ENCODE measurements around the gene EIF2S3. TPM values are rescaled to one million over a fixed set of nuclear protein-coding genes. Genes with fewer than 3 reads are reported as not detected.

The EIF2S3 gene
- total and polyA plus RNA-seq, 10 of the 15 experiments (the other 5 are each of a cell fraction or from before 2014, with no cell fraction given) = 115 to 385 (median 201) TPM

DNA sequence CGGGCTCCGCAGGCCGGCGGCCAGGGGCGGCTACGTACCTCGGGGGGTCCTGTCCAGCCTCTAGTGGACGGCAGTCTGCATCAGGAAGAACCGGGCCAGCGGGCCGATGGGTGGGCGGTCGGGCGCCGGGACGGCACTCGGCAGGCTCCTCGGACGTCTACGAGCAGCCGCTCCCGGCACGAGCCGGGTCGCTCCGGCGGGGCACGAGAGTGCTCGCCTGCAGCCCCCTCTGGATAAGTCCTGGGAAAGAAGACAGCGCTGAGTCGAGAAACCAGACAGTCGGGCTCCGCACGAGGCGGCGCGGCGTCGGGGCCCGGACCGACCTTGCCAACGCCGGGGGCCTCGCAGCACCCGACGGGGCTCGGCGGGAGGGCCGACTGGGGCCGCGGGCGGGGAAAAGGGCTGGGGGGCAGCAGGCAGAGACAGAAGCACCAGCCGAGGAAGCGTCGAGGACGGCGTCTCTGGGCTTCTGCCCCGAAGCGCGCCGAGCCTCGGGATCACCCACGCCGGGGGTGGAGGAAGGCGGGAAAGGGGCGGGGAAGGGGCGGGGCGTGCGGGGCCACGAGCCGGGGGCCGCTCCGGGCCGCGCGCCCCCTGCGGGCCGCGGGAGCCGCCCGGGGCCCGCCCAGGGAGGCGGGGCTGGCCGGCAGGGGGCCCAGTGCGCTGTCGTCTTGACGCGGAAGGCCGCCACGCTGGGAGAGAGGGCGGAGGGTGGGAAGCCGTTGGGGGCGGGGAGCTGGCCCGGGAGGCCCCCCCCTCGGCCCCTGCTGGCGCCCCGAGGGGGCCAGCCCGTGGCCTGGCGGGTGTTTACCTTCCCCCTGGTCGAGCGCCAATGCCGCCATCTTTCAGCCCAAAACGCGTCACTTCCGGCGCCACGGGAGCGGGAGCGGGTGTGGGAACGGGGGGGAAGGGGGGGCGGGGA, 29.7 kb upstream of the EIF2S3 start (continued):
- peak; percentile 40; the same call in 1 of the 2 replicates for TF ChIP-seq DPF2 (IDR thresholded peaks at IDR 0.05)
- TF ChIP-seq TARDBP (IDR thresholded peaks at IDR 0.05; ENCODE audit: borderline replicate concordance) = no peak
- TF ChIP-seq, protein P1, sequence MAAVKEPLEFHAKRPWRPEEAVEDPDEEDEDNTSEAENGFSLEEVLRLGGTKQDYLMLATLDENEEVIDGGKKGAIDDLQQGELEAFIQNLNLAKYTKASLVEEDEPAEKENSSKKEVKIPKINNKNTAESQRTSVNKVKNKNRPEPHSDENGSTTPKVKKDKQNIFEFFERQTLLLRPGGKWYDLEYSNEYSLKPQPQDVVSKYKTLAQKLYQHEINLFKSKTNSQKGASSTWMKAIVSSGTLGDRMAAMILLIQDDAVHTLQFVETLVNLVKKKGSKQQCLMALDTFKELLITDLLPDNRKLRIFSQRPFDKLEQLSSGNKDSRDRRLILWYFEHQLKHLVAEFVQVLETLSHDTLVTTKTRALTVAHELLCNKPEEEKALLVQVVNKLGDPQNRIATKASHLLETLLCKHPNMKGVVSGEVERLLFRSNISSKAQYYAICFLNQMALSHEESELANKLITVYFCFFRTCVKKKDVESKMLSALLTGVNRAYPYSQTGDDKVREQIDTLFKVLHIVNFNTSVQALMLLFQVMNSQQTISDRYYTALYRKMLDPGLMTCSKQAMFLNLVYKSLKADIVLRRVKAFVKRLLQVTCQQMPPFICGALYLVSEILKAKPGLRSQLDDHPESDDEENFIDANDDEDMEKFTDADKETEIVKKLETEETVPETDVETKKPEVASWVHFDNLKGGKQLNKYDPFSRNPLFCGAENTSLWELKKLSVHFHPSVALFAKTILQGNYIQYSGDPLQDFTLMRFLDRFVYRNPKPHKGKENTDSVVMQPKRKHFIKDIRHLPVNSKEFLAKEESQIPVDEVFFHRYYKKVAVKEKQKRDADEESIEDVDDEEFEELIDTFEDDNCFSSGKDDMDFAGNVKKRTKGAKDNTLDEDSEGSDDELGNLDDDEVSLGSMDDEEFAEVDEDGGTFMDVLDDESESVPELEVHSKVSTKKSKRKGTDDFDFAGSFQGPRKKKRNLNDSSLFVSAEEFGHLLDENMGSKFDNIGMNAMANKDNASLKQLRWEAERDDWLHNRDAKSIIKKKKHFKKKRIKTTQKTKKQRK (IDR thresholded peaks at IDR 0.05; ENCODE audit: low read depth, low read length) = no peak
- no peak for TF ChIP-seq NRF1 (conservative IDR thresholded peaks at IDR 0.05; ENCODE audit: low read depth, low read length)
- TF ChIP-seq POU2F2 (IDR thresholded peaks at IDR 0.05; ENCODE audit: borderline replicate concordance, low read depth, low read length) = no peak
- TF ChIP-seq SREBF2 (IDR thresholded peaks at IDR 0.05; ENCODE audit: low read length) = no peak
- no peak for TF ChIP-seq NFYB (IDR thresholded peaks at IDR 0.05; ENCODE audit: insufficient read depth, low read depth, low read length)
- TF ChIP-seq MXI1 (IDR thresholded peaks at IDR 0.05; ENCODE audit: low read depth, low read length) = no peak
- peak; percentile 80 for TF ChIP-seq TAF1 (IDR thresholded peaks at IDR 0.05; ENCODE audit: borderline replicate concordance, low read depth, low read length)
- TF ChIP-seq RUNX3 (IDR thresholded peaks at IDR 0.05; ENCODE audit: low read length) = no peak
- TF ChIP-seq CREM (IDR thresholded peaks at IDR 0.05; ENCODE audit: low read depth) = peak; percentile 42; the same call in 1 of the 2 replicates
- no peak for TF ChIP-seq SRF (IDR thresholded peaks at IDR 0.05; ENCODE audit: low read depth in 2 of 2, low read length in 2 of 2)
- TF ChIP-seq ZNF217 (IDR thresholded peaks at IDR 0.05) = no peak
- TF ChIP-seq, protein P2, sequence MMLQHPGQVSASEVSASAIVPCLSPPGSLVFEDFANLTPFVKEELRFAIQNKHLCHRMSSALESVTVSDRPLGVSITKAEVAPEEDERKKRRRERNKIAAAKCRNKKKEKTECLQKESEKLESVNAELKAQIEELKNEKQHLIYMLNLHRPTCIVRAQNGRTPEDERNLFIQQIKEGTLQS (IDR thresholded peaks at IDR 0.05; ENCODE audit: borderline replicate concordance, extremely low read depth, low read depth, low read length) = no peak
- TF ChIP-seq ZNF24 (IDR thresholded peaks at IDR 0.05) = no peak
- no peak for TF ChIP-seq TCF3 (IDR thresholded peaks at IDR 0.05; ENCODE audit: borderline replicate concordance, insufficient read depth, low read depth, low read length)
- no peak for TF ChIP-seq NFXL1 (IDR thresholded peaks at IDR 0.05; ENCODE audit: borderline replicate concordance)
- TF ChIP-seq, protein P3, sequence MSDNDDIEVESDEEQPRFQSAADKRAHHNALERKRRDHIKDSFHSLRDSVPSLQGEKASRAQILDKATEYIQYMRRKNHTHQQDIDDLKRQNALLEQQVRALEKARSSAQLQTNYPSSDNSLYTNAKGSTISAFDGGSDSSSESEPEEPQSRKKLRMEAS (IDR thresholded peaks at IDR 0.05; ENCODE audit: low read depth, low read length) = no peak
- no peak for TF ChIP-seq ASH2L (IDR thresholded peaks at IDR 0.05; ENCODE audit: borderline replicate concordance, low read depth)
- no peak for TF ChIP-seq HDAC6 (IDR thresholded peaks at IDR 0.05; ENCODE audit: unreplicated experiment)
- TF ChIP-seq GABPA (IDR thresholded peaks at IDR 0.05; ENCODE audit: low read depth) = no peak; the same call in 1 of the 2 replicates
